Thyroid gland (tissue), 4 donors: ENCODE data around the gene VRK1.

Experiments
- CTCF ChIP-seq, 6 experiments: fragments of 200-600 bp in 3 of 6; fragments of 450-650 bp in 3 of 6; sonication (generic) in 3 of 6; IDR thresholded peaks; one replicate each; pipeline ENCODE4 v1.5.1; 2016 to 2019; ENCODE audit warnings: antibody characterized with exemption in 6 of 6, mild to moderate bottlenecking in 2 of 6, inconsistent platforms in 1 of 6, moderate library complexity in 1 of 6
- POLR2A ChIP-seq, 2 donors: fragments of 450-650 bp; IDR thresholded peaks; one replicate each; pipeline ENCODE4 v1.6.1; 2017; ENCODE audit warnings: antibody characterized with exemption in 2 of 2, mild to moderate bottlenecking in 2 of 2, moderate library complexity in 1 of 2

DNA sequence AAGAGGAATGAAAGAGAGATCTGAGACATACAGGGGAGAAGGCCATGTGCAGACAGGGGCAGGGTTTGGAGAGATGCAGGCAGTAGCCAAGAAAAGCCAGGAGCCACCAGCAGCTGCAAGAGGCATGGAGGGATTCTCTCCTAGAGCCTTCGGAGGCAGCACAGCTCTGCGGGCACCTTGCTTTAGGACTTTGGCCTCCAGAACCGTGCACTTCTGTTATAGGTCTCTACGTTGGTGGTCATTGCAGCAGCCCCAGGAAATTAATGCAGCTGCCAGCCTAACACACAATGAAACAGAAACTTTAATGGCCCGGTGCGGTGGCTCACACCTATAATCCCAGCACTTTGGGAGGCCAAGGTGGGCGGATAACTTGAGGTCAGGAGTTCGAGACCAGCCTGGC is 14.7 kb upstream of the VRK1 start:
- TF ChIP-seq CTCF (IDR thresholded peaks at IDR 0.05) = no peak
- TF ChIP-seq POLR2A (IDR thresholded peaks at IDR 0.05) = no peak
